Prostate gland (tissue), 2 donors: Measurements from ENCODE around the gene KRT7.

Source experiments
- CTCF ChIP-seq, 4 experiments: fragments of 200-600 bp in 2 of 4; fragments of 450-650 bp in 2 of 4; sonication (generic) in 2 of 4; IDR thresholded peaks; 1 replicate in 3 of 4; 2 replicates in 1 of 4; pipeline ENCODE4 v1.5.1; 2016 to 2019; ENCODE audit warnings: antibody characterized with exemption in 4 of 4, mild to moderate bottlenecking in 2 of 4, moderate library complexity in 2 of 4
- POLR2A ChIP-seq: fragments of 450-650 bp; IDR thresholded peaks from one replicate; pipeline ENCODE4 v1.6.1; 2016; ENCODE audit warnings: antibody characterized with exemption, mild to moderate bottlenecking
- POLR2AphosphoS5 ChIP-seq: sonication (generic); formaldehyde crosslinking; IDR thresholded peaks from one replicate; pipeline ENCODE4 v1.6.1; 2017; ENCODE audit warnings: antibody characterized with exemption

- TF ChIP-seq CTCF (IDR thresholded peaks at IDR 0.05) = no peak
- no peak for TF ChIP-seq POLR2AphosphoS5
- no peak for TF ChIP-seq POLR2A
Observed at GRCh38 chr12:52255926-52256583, 23.0 kb downstream of the KRT7 start.
